ENCODE results near the gene GNB2. TPM values are rescaled to one million over a fixed set of nuclear protein-coding genes. Genes with fewer than 3 reads are reported as not detected.

The GNB2 gene
- polyA plus RNA-seq, 1 donor (not counting 4 experiments of a cell fraction or from before 2014, with no cell fraction given) = 87.2 TPM

- dilution Hi-C loops (cut with MboI; ENCODE audit: extremely low pct_ligation_motif_present, low sequenced_read_pairs) = no loop called here
- peaks cover 14% of the 10 kb centered on the region for H4K20me1 ChIP-seq (ENCODE audit: control insufficient read depth, extremely low read depth, insufficient read depth, low read length)
These were observed 14.9 kb downstream of the GNB2 start for GRCh38 chr7:100688326-100688860.

DNA sequence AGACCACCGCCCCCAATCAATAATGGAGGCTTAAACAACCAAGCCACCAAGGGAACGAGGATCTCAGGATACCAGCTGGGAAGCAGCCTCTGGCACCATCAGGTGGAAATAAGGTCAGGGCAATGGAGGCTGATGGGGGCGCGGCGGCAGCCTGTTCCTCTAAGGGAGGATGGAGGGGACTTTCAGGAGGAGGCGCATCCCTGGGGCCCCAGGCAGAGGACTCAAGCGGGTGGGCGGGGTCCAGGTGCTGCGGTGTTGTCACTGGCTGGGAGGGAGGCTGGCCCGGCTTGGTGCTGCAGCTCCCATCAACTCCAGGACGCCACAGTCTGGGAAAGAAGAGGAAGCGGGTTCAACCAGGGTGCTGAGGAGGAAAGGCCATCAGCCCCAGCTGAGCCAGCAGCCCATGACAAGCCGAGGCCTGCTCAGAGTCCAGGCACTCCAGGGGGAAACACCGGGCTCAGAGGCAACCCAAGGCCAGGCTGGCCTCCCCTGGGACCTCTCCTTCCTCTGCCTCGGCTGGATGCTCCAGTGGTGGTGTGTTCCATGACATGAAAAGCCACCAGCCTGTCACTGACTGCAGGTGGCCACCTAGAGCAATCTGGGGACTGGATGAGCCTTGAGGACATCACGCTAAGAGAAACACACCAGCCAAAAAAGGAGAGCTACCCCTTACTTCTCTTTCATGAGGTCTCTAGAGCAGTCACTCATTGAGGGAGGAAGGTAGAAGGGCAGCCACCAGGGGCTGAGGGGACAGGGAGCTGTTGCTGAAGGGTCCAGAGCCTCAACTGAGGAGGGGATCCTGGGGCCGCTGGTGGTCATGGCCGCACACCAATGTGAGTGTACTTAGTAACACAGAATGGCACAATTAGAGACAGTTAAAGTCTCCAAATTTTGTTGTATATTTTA, 15.9 kb downstream of the GNB2 start:
- no peak overlapping the region for H3K9ac ChIP-seq (ENCODE audit: control insufficient read depth, extremely low read depth, insufficient read depth, low read length)
- H3K27ac ChIP-seq (ENCODE audit: control insufficient read depth, insufficient read depth, low read length) = no peak overlapping the region
- peaks cover 12 to 14% of the 10 kb centered on the region in 2 experiments for H3K36me3 ChIP-seq (ENCODE audit: control insufficient read depth in 2 of 2, extremely low read depth in 1 of 2, insufficient read depth in 2 of 2, low read length in 2 of 2)
- peaks cover 48% of the 10 kb centered on the region for H3K79me2 ChIP-seq (ENCODE audit: control insufficient read depth, insufficient read depth, low read length)
- H3K9me3 ChIP-seq (ENCODE audit: control insufficient read depth, low read depth, low read length) = no peaks in the 10 kb centered on the region
- no peaks in the 10 kb centered on the region for H3K9me1 ChIP-seq (ENCODE audit: control insufficient read depth, extremely low read depth, insufficient read depth, low read length)
- H3K4me3 ChIP-seq (ENCODE audit: control insufficient read depth in 2 of 3, extremely low read depth in 1 of 3, insufficient read depth in 2 of 3, low read depth in 1 of 3, low read length in 3 of 3) = no peak overlapping the region
- H3K4me1 ChIP-seq (ENCODE audit: control insufficient read depth, extremely low read depth, insufficient read depth, low read length) = peaks cover 13% of the 10 kb centered on the region
- FAIRE-seq = no peak
- peaks cover 14% of the 10 kb centered on the region for H4K20me1 ChIP-seq (ENCODE audit: control insufficient read depth, extremely low read depth, insufficient read depth, low read length)
- dilution Hi-C loops (cut with MboI; ENCODE audit: extremely low pct_ligation_motif_present, low sequenced_read_pairs) = no loop called here
- no peak for DNase-seq (ENCODE audit: low read depth, low spot score)
- H3K4me2 ChIP-seq (ENCODE audit: control insufficient read depth, extremely low read depth, insufficient read depth, low read depth, low read length) = no peak overlapping the region
- no peaks in the 10 kb centered on the region for H3K27me3 ChIP-seq (ENCODE audit: control insufficient read depth, extremely low read depth, insufficient read depth, low read length)
- no peak for TF ChIP-seq EZH2 (IDR thresholded peaks at IDR 0.05; ENCODE audit: low read length)
- no peak overlapping the region for H2AFZ ChIP-seq (ENCODE audit: control insufficient read depth, low read length)

More at GRCh38 chr7:100688326-100688860, 14.9 kb downstream of the GNB2 start:
- no peak for FAIRE-seq
- H3K9ac ChIP-seq (ENCODE audit: control insufficient read depth, extremely low read depth, insufficient read depth, low read length) = no peak overlapping the region
- no peak for DNase-seq (ENCODE audit: low read depth, low spot score)
- peaks cover 14 to 17% of the 10 kb centered on the region in 2 experiments for H3K36me3 ChIP-seq (ENCODE audit: control insufficient read depth in 2 of 2, extremely low read depth in 1 of 2, insufficient read depth in 2 of 2, low read length in 2 of 2)
- H3K4me2 ChIP-seq (ENCODE audit: control insufficient read depth, extremely low read depth, insufficient read depth, low read depth, low read length) = no peak overlapping the region
- H3K27me3 ChIP-seq (ENCODE audit: control insufficient read depth, extremely low read depth, insufficient read depth, low read length) = no peaks in the 10 kb centered on the region
- peaks cover 13% of the 10 kb centered on the region for H3K4me1 ChIP-seq (ENCODE audit: control insufficient read depth, extremely low read depth, insufficient read depth, low read length)
- H3K9me1 ChIP-seq (ENCODE audit: control insufficient read depth, extremely low read depth, insufficient read depth, low read length) = no peaks in the 10 kb centered on the region
- no peak overlapping the region for H3K27ac ChIP-seq (ENCODE audit: control insufficient read depth, insufficient read depth, low read length)
- H3K79me2 ChIP-seq (ENCODE audit: control insufficient read depth, insufficient read depth, low read length) = peaks cover 47% of the 10 kb centered on the region
- H3K9me3 ChIP-seq (ENCODE audit: control insufficient read depth, low read depth, low read length) = no peaks in the 10 kb centered on the region
- H3K4me3 ChIP-seq (ENCODE audit: control insufficient read depth in 2 of 3, extremely low read depth in 1 of 3, insufficient read depth in 2 of 3, low read depth in 1 of 3, low read length in 3 of 3) = no peak overlapping the region
- no peak for TF ChIP-seq EZH2 (IDR thresholded peaks at IDR 0.05; ENCODE audit: low read length)
- TF ChIP-seq, protein P1, sequence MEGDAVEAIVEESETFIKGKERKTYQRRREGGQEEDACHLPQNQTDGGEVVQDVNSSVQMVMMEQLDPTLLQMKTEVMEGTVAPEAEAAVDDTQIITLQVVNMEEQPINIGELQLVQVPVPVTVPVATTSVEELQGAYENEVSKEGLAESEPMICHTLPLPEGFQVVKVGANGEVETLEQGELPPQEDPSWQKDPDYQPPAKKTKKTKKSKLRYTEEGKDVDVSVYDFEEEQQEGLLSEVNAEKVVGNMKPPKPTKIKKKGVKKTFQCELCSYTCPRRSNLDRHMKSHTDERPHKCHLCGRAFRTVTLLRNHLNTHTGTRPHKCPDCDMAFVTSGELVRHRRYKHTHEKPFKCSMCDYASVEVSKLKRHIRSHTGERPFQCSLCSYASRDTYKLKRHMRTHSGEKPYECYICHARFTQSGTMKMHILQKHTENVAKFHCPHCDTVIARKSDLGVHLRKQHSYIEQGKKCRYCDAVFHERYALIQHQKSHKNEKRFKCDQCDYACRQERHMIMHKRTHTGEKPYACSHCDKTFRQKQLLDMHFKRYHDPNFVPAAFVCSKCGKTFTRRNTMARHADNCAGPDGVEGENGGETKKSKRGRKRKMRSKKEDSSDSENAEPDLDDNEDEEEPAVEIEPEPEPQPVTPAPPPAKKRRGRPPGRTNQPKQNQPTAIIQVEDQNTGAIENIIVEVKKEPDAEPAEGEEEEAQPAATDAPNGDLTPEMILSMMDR (optimal IDR thresholded peaks at IDR 0.05 in 1 of 3, IDR thresholded peaks at IDR 0.05 in 1 of 3, conservative IDR thresholded peaks at IDR 0.05 in 1 of 3; ENCODE audit: extremely low read depth in 1 of 3, insufficient read depth in 2 of 3, low read length in 3 of 3) = no peak
- no peak overlapping the region for H2AFZ ChIP-seq (ENCODE audit: control insufficient read depth, low read length)
